GM12892 (cell line): ENCODE results near the gene ACSL1.

Source experiments
- POLR2A ChIP-seq: IDR thresholded peaks from 2 replicates; pipeline ENCODE4 v1.6.1; 2011; ENCODE audit warnings: low read depth, low read length, control low read depth
- POLR2AphosphoS5 ChIP-seq: IDR thresholded peaks from 2 replicates; pipeline ENCODE4 v1.6.1; 2011; ENCODE audit warnings: low read depth, low read length, control low read depth
- TAF1 ChIP-seq: IDR thresholded peaks from 2 replicates; pipeline ENCODE4 v1.6.1; 2011; ENCODE audit warnings: low read depth, mild to moderate bottlenecking, control low read depth, low read length, borderline replicate concordance

DNA sequence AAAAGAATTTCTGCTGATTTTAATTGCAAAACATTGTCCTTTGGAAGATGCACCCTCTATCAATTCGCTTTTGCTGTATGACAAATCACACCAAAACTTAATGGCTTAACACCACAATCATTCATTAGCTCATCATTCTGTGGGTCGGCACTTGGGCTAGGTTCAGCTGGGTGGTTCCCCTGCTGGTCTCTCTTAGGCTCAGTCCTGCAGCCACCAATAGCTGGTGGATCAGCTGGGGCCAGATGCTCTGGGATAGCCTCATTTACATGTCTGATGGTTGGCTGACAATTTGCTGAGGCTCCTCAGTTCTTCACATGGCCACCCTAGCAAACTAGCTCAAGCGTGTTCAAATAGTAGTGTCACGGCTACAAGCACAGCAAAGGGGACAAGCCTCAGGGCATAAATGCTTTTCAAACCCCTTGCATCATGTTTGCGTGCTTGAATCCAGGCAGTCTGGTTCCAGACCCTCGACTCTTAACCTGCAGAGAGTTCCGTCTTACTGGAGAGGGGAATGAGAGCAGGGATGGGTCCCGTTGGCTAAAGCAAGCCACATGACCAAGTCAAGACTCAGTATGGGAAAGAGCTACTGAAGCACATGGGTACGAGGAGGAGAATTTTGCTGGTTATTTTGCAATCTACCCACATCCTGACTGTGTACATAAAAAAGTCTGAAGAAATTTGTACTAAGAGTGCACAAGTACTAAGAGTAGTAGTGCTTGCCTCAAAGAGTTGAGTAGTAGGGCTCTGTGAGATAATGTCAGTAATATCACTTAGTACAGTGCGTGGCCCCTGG lies 7.5 kb upstream of the ACSL1 start:
- TF ChIP-seq TAF1 (no peak), POLR2A (no peak), POLR2AphosphoS5 (no peak)
